ENCODE measurements around the gene ALDH2. TPM values are rescaled to one million over a fixed set of nuclear protein-coding genes. Genes with fewer than 3 reads are reported as not detected.
A peak's percentile ranks its signal among the peaks of the same experiment; 100 is the strongest.

Gene ALDH2
- total RNA-seq, 1 donor, result 11.9 TPM

GRCh38 chr12:111741235-111741812 lies 25.4 kb upstream of the ALDH2 start:
- H2AFZ ChIP-seq (ENCODE audit: low read length), result no peak overlapping the region
- peaks cover 6% of the 10 kb centered on the region for H3K4me1 ChIP-seq (ENCODE audit: insufficient read depth, low read length)
- no peaks in the 10 kb centered on the region for H3K79me2 ChIP-seq (ENCODE audit: insufficient read depth, low read length)
- peaks cover 18% of the 10 kb centered on the region for H3K36me3 ChIP-seq (ENCODE audit: insufficient read depth, low read length)
- no peak overlapping the region for H3K27ac ChIP-seq (ENCODE audit: low read depth, low read length)
- no peak overlapping the region for H3K4me2 ChIP-seq (ENCODE audit: insufficient read depth, low read length)
- H4K20me1 ChIP-seq (ENCODE audit: insufficient read depth, low read length), result peaks cover 3% of the 10 kb centered on the region
- TF ChIP-seq CTCF (IDR thresholded peaks at IDR 0.05; ENCODE audit: extremely low read depth, low read depth, low read length), result no peak
- no peak for DNase-seq (ENCODE audit: insufficient read length, low spot score, missing footprints)
- H3K4me3 ChIP-seq (ENCODE audit: insufficient read depth, low read length), result no peak overlapping the region
- H3K9me3 ChIP-seq (ENCODE audit: low read depth, low read length), result no peaks in the 10 kb centered on the region
- no peaks in the 10 kb centered on the region for H3K27me3 ChIP-seq (ENCODE audit: insufficient read depth, low read length)

GRCh38 chr12:111745211-111745610 lies 21.5 kb upstream of the ALDH2 start:
- Histone ChIP-seq H3K27ac (ENCODE audit: low read depth, low read length) (no peak overlapping the region), H3K9me3 (ENCODE audit: low read depth, low read length) (no peaks in the 10 kb centered on the region), H3K79me2 (ENCODE audit: insufficient read depth, low read length) (no peaks in the 10 kb centered on the region), H3K4me1 (ENCODE audit: insufficient read depth, low read length) (peaks cover 6% of the 10 kb centered on the region), H3K27me3 (ENCODE audit: insufficient read depth, low read length) (no peaks in the 10 kb centered on the region), H3K4me2 (ENCODE audit: insufficient read depth, low read length) (no peak overlapping the region), H4K20me1 (ENCODE audit: insufficient read depth, low read length) (peaks cover 3% of the 10 kb centered on the region), H2AFZ (ENCODE audit: low read length) (no peak overlapping the region), H3K36me3 (ENCODE audit: insufficient read depth, low read length) (peaks cover 18% of the 10 kb centered on the region), H3K4me3 (ENCODE audit: insufficient read depth, low read length) (no peak overlapping the region)
- DNase-seq (ENCODE audit: insufficient read length, low spot score, missing footprints), result peak; percentile 79
- no peak for TF ChIP-seq CTCF (IDR thresholded peaks at IDR 0.05; ENCODE audit: extremely low read depth, low read depth, low read length)

- Histone ChIP-seq H3K4me2 (ENCODE audit: insufficient read depth, low read length) (no peak overlapping the region), H3K4me3 (ENCODE audit: insufficient read depth, low read length) (no peak overlapping the region), H3K79me2 (ENCODE audit: insufficient read depth, low read length) (no peaks in the 10 kb centered on the region), H3K36me3 (ENCODE audit: insufficient read depth, low read length) (peaks cover 18% of the 10 kb centered on the region), H2AFZ (ENCODE audit: low read length) (no peak overlapping the region), H3K27ac (ENCODE audit: low read depth, low read length) (no peak overlapping the region), H3K27me3 (ENCODE audit: insufficient read depth, low read length) (no peaks in the 10 kb centered on the region), H3K9me3 (ENCODE audit: low read depth, low read length) (no peaks in the 10 kb centered on the region), H4K20me1 (ENCODE audit: insufficient read depth, low read length) (no peaks in the 10 kb centered on the region), H3K4me1 (ENCODE audit: insufficient read depth, low read length) (no peaks in the 10 kb centered on the region)
- TF ChIP-seq CTCF (IDR thresholded peaks at IDR 0.05; ENCODE audit: extremely low read depth, low read depth, low read length), result no peak
- DNase-seq (ENCODE audit: insufficient read length, low spot score, missing footprints), result no peak
Observed at GRCh38 chr12:111747333-111747732, 19.4 kb upstream of the ALDH2 start.

DNA sequence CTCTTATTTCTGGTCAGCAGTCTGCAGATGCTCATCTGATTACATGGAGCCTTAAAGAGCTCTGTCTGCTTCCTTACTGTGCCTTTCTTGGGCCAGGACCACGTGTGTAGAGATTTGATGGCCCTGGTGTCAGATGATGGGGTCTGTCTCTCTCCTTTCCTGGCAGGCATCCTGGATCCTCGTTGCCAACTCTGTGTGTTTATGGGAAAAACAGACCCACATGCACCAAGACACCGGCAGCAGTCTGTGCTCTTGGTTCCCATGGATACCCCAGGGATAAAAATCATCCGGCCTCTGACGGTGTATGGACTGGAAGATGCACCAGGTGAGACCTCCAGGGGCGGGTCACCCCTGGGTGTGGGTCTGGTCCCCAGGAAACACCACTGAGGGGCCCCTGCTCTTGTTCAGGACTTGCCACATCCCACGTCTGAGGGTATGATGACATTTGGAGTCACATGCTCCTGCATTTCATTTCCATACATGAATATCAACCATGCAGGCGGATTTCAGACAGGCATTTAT lies 18.5 kb upstream of the ALDH2 start:
- peaks cover 18% of the 10 kb centered on the region for H3K36me3 ChIP-seq (ENCODE audit: insufficient read depth, low read length)
- H3K9me3 ChIP-seq (ENCODE audit: low read depth, low read length), result no peaks in the 10 kb centered on the region
- TF ChIP-seq CTCF (IDR thresholded peaks at IDR 0.05; ENCODE audit: extremely low read depth, low read depth, low read length), result no peak
- no peaks in the 10 kb centered on the region for H3K4me1 ChIP-seq (ENCODE audit: insufficient read depth, low read length)
- no peak for DNase-seq (ENCODE audit: insufficient read length, low spot score, missing footprints)
- H4K20me1 ChIP-seq (ENCODE audit: insufficient read depth, low read length), result no peaks in the 10 kb centered on the region
- no peaks in the 10 kb centered on the region for H3K27me3 ChIP-seq (ENCODE audit: insufficient read depth, low read length)
- no peak overlapping the region for H2AFZ ChIP-seq (ENCODE audit: low read length)
- H3K79me2 ChIP-seq (ENCODE audit: insufficient read depth, low read length), result no peaks in the 10 kb centered on the region
- H3K27ac ChIP-seq (ENCODE audit: low read depth, low read length), result no peak overlapping the region
- no peak overlapping the region for H3K4me2 ChIP-seq (ENCODE audit: insufficient read depth, low read length)
- no peak overlapping the region for H3K4me3 ChIP-seq (ENCODE audit: insufficient read depth, low read length)

Measured in osteoblast (primary cell).